ENCODE results near the gene ERBB4.

GRCh38 chr2:212337036-212337435, 201.6 kb downstream of the ERBB4 start:
- TF ChIP-seq, protein P1, sequence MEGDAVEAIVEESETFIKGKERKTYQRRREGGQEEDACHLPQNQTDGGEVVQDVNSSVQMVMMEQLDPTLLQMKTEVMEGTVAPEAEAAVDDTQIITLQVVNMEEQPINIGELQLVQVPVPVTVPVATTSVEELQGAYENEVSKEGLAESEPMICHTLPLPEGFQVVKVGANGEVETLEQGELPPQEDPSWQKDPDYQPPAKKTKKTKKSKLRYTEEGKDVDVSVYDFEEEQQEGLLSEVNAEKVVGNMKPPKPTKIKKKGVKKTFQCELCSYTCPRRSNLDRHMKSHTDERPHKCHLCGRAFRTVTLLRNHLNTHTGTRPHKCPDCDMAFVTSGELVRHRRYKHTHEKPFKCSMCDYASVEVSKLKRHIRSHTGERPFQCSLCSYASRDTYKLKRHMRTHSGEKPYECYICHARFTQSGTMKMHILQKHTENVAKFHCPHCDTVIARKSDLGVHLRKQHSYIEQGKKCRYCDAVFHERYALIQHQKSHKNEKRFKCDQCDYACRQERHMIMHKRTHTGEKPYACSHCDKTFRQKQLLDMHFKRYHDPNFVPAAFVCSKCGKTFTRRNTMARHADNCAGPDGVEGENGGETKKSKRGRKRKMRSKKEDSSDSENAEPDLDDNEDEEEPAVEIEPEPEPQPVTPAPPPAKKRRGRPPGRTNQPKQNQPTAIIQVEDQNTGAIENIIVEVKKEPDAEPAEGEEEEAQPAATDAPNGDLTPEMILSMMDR (IDR thresholded peaks at IDR 0.05 in 4 of 5, conservative IDR thresholded peaks at IDR 0.05 in 1 of 5) = no peak
- no peak for TF ChIP-seq POLR2A (IDR thresholded peaks at IDR 0.05)

All from gastrocnemius medialis (tissue), 4 donors.